Panc1 (cell line): ENCODE measurements around the gene ZNF8. TPM values are rescaled to one million over a fixed set of nuclear protein-coding genes. Genes with fewer than 3 reads are reported as not detected.
A peak's percentile ranks its signal among the peaks of the same experiment; 100 is the strongest.
"Not testable (repeated sequence)": the region's sequence is repeated elsewhere in the genome, so short reads cannot be mapped to it uniquely, and the experiment has no call there.

ENCODE experiments used
- ATAC-seq: fragments of 200-7000 bp; cut with Tn5 transposase; 2 replicates; pipeline ENCODE4 v1.9.1; 2020; ENCODE audit warnings: mild to moderate bottlenecking, moderate library complexity
- BruUV-seq: library from RNA; stranded (reverse); fragments of 400-500 nt; replicated peaks from 2 replicates; lab custom pipeline; 2021; lab: Mats Ljungman, UMichigan
- CTCF ChIA-PET: fragments of 300-600 bp; sonication (Branson Sonifier 250); formaldehyde crosslinking; loops from one replicate; lab custom pipeline; 2022; ENCODE audit warnings: antibody characterized with exemption; lab: Charles Lee
- POLR2A ChIA-PET: fragments of 300-600 bp; sonication (Branson Sonifier 250); formaldehyde crosslinking; loops from one replicate; lab custom pipeline; 2022; ENCODE audit warnings: antibody characterized with exemption; lab: Charles Lee
- DNase-seq: peaks from one replicate; pipeline ENCODE4 v3.0.0-alpha.2; 2010; ENCODE audit warnings: low read depth, low spot score
- H3K27ac ChIP-seq: 2 replicates; pipeline ENCODE4 v1.5.1; 2011; ENCODE audit warnings: mild to moderate bottlenecking, low read length, inconsistent platforms
- H3K27me3 ChIP-seq: fragments of 200-500 bp; sonication (Bioruptor generic); 2 replicates; pipeline ENCODE4 v1.6.0; 2014; ENCODE audit warnings: low read length, inconsistent platforms; ENCODE audit not compliant: control insufficient read depth, insufficient read depth
- H3K36me3 ChIP-seq: fragments of 200-500 bp; sonication (Bioruptor generic); 2 replicates; pipeline ENCODE4 v1.5.1; 2014; ENCODE audit warnings: inconsistent platforms, mild to moderate bottlenecking, low read length, moderate library complexity; ENCODE audit not compliant: control insufficient read depth, insufficient read depth
- H3K4me1 ChIP-seq: 2 replicates; pipeline ENCODE4 v1.5.1; 2011; ENCODE audit warnings: inconsistent platforms, mild to moderate bottlenecking, low read length, moderate library complexity; ENCODE audit not compliant: control insufficient read depth, insufficient read depth
- H3K4me3 ChIP-seq, 2 experiments: 2 replicates each; pipeline ENCODE4 v1.5.1; 2011 to 2012; ENCODE audit warnings: low read depth in 2 of 2, low read length in 2 of 2, mild to moderate bottlenecking in 2 of 2, inconsistent platforms in 1 of 2, moderate library complexity in 1 of 2
- H3K9me3 ChIP-seq: fragments of 200-500 bp; sonication (Bioruptor generic); 2 replicates; pipeline ENCODE4 v1.5.1; 2014; ENCODE audit warnings: low read depth, mild to moderate bottlenecking, inconsistent platforms, low read length, moderate library complexity; ENCODE audit not compliant: control insufficient read depth, insufficient read depth
- CTCF ChIP-seq: fragments of 450-650 bp; IDR thresholded peaks from 2 replicates; pipeline ENCODE4 v1.5.1; 2017; ENCODE audit warnings: mild to moderate bottlenecking
- POLR2AphosphoS5 ChIP-seq: IDR thresholded peaks from 2 replicates; pipeline ENCODE4 v1.6.1; 2012; ENCODE audit warnings: mild to moderate bottlenecking, low read depth, low read length, moderate library complexity
- REST ChIP-seq, 2 experiments: IDR thresholded peaks; 2 replicates each; pipeline ENCODE4 v1.6.1; 2011 to 2012; ENCODE audit warnings: low read depth in 2 of 2, control low read depth in 1 of 2, low read length in 1 of 2, mild to moderate bottlenecking in 1 of 2, moderate library complexity in 1 of 2; ENCODE audit not compliant: insufficient read depth in 1 of 2
- SIN3A ChIP-seq: IDR thresholded peaks from 2 replicates; pipeline ENCODE4 v1.6.1; 2012; ENCODE audit warnings: low read depth, mild to moderate bottlenecking, low read length, moderate library complexity, borderline replicate concordance; ENCODE audit not compliant: insufficient read depth
- TCF7L2 ChIP-seq: IDR thresholded peaks from 2 replicates; pipeline ENCODE4 v1.6.1; 2011; ENCODE audit warnings: mild to moderate bottlenecking, low read depth, low read length, inconsistent platforms
- in situ Hi-C: cut with HindIII; loops from 2 replicates; pipeline ENCODE4 v1.10.0; 2016; ENCODE audit warnings: low sequenced_read_pairs, low pct_unique_long_range_greater_than_20kb
- intact Hi-C: fragments of 100-400 bp; cut with micrococcal nuclease; formaldehyde crosslinking; loops from one replicate; pipeline ENCODE4 v1.10.0; 2022; ENCODE audit not compliant: unreplicated experiment
- total RNA-seq: library from RNA; stranded (reverse); gene quantifications from one replicate; pipeline ENCODE4 v1.2.1, GENCODE V29; 2021; ENCODE audit not compliant: unreplicated experiment

Gene ZNF8
- total RNA-seq, 1 experiment from 2014 or later = 12.6 TPM

GRCh38 chr19:58310685-58311084, 31.9 kb downstream of the ZNF8 start:
- H3K9me3 ChIP-seq, POLR2A ChIA-PET, H3K27me3 ChIP-seq, in situ Hi-C loops, H3K4me3 ChIP-seq, DNase-seq, H3K27ac ChIP-seq, ATAC-seq, BruUV-seq, intact Hi-C loops, H3K4me1 ChIP-seq, CTCF ChIA-PET: not testable (repeated sequence)
- H3K36me3 ChIP-seq = peaks cover 54% of the 10 kb centered on the region
- TF ChIP-seq CTCF = peak; percentile 79; the same call in 1 of the 2 replicates

- intact Hi-C loops (no loop called here), in situ Hi-C loops (no loop called here)
- BruUV-seq = no TSS peak
- ATAC-seq (no peak), DNase-seq (no peak)
- peaks cover 6% of the 10 kb centered on the region; the same call in 1 of the 2 replicates for H3K9me3 ChIP-seq
- peaks cover 4% of the 10 kb centered on the region; the same call in 1 of the 2 replicates for H3K4me1 ChIP-seq
- no peaks in the 10 kb centered on the region for H3K27me3 ChIP-seq
- ChIA-PET CTCF (no interaction called here), POLR2A (no interaction called here)
- no peak overlapping the region for H3K4me3 ChIP-seq
- no peak for TF ChIP-seq TCF7L2
- no peak for TF ChIP-seq POLR2AphosphoS5
- no peak for TF ChIP-seq SIN3A
- no peak for TF ChIP-seq REST (IDR thresholded peaks at IDR 0.05; ENCODE audit: insufficient read depth in 1 of 2, low read depth in 2 of 2, low read length in 1 of 2)
- TF ChIP-seq CTCF = no peak
- H3K36me3 ChIP-seq = peaks cover 51% of the 10 kb centered on the region
- no peak overlapping the region for H3K27ac ChIP-seq
These were observed 32.6 kb downstream of the ZNF8 start for GRCh38 chr19:58311345-58311865.
